Measurements from ENCODE around the gene SLC38A3. TPM values are rescaled to one million over a fixed set of nuclear protein-coding genes. Genes with fewer than 3 reads are reported as not detected.

The SLC38A3 gene
- total and polyA plus RNA-seq, 2 experiments from 2014 or later, result 0.28 to 1.3 TPM

GRCh38 chr3:50265571-50265970 is 60.5 kb downstream of the SLC38A3 start (continued):
- TF ChIP-seq STAT1 (IDR thresholded peaks at IDR 0.05; ENCODE audit: unreplicated experiment) (no peak), NANOG (IDR thresholded peaks at IDR 0.05; ENCODE audit: borderline replicate concordance) (no peak), CREB1 (CRISPR knock-in tag; IDR thresholded peaks at IDR 0.05; ENCODE audit: low read depth) (no peak), ETS1 (IDR thresholded peaks at IDR 0.05) (no peak), REST (IDR thresholded peaks at IDR 0.05; ENCODE audit: unreplicated experiment) (no peak), POLR2AphosphoS5 (IDR thresholded peaks at IDR 0.05; ENCODE audit: low read depth) (no peak; the same call in 1 of the 2 replicates), EZH2 (IDR thresholded peaks at IDR 0.05; ENCODE audit: low read depth, unreplicated experiment) (no peak), CTCF (conservative IDR thresholded peaks at IDR 0.05; ENCODE audit: low read depth in 2 of 2) (no peak)

- ATAC-seq, result no peak
- Mint-ChIP-seq H3K36me3 (ENCODE audit: low read depth) (no peaks in the 10 kb centered on the region), H3K4me3 (no peak overlapping the region; the same call in 2 of the 3 replicates), H3K27ac (peak overlapping the region; percentile 63; the same call in 1 of the 2 replicates), H3K9me3 (no peaks in the 10 kb centered on the region), H3K27me3 (ENCODE audit: insufficient read depth, low read depth, poor library complexity) (peaks cover 21% of the 10 kb centered on the region), H3K4me1 (peaks cover 56% of the 10 kb centered on the region)
- Histone ChIP-seq H3K4me2 (peak overlapping the region; percentile 26; the same call in 1 of the 2 replicates), H3K4me1 (ENCODE audit: insufficient read depth) (peaks cover 54% of the 10 kb centered on the region), H3K79me2 (replicated peaks; ENCODE audit: insufficient read depth) (no peaks in the 10 kb centered on the region), H3F3A (replicated peaks; ENCODE audit: low read depth) (peaks cover 12% of the 10 kb centered on the region), H4K20me1 (replicated peaks; ENCODE audit: insufficient read depth) (no peaks in the 10 kb centered on the region), H3K9me2 (ENCODE audit: insufficient read depth) (no peaks in the 10 kb centered on the region), H2AFZ (no peak overlapping the region), H3K27ac (ENCODE audit: low read depth) (no peak overlapping the region), H3K4me3 (no peak overlapping the region), H3K36me3 (ENCODE audit: insufficient read depth) (no peaks in the 10 kb centered on the region), H3K27me3 (ENCODE audit: insufficient read depth) (no peaks in the 10 kb centered on the region)
- no peak for DNase-seq (ENCODE audit: low spot score)
- TF ChIP-seq EZH2 (IDR thresholded peaks at IDR 0.05; ENCODE audit: low read depth, unreplicated experiment), result no peak
These were observed 60.9 kb downstream of the SLC38A3 start for GRCh38 chr3:50266017-50266416.

Data from GM23338 (cell line).